HT1080 (cell line): ENCODE data around the gene HOXC11. TPM values are rescaled to one million over a fixed set of nuclear protein-coding genes. Genes with fewer than 3 reads are reported as not detected.
A peak's percentile ranks its signal among the peaks of the same experiment; 100 is the strongest.

Source experiments
- DNase-seq: peaks from one replicate; pipeline ENCODE4 v3.0.0-alpha.2; 2015; ENCODE audit warnings: low read depth
- total RNA-seq: library from RNA; depleted of rRNA; stranded (reverse); fragments of >200 nt; shearing (Covaris generic); gene quantifications from 2 replicates; pipeline ENCODE4 v1.2.3, GENCODE V29; 2014

The HOXC11 gene
- total RNA-seq, 1 experiment from 2014 or later: not detected

DNA sequence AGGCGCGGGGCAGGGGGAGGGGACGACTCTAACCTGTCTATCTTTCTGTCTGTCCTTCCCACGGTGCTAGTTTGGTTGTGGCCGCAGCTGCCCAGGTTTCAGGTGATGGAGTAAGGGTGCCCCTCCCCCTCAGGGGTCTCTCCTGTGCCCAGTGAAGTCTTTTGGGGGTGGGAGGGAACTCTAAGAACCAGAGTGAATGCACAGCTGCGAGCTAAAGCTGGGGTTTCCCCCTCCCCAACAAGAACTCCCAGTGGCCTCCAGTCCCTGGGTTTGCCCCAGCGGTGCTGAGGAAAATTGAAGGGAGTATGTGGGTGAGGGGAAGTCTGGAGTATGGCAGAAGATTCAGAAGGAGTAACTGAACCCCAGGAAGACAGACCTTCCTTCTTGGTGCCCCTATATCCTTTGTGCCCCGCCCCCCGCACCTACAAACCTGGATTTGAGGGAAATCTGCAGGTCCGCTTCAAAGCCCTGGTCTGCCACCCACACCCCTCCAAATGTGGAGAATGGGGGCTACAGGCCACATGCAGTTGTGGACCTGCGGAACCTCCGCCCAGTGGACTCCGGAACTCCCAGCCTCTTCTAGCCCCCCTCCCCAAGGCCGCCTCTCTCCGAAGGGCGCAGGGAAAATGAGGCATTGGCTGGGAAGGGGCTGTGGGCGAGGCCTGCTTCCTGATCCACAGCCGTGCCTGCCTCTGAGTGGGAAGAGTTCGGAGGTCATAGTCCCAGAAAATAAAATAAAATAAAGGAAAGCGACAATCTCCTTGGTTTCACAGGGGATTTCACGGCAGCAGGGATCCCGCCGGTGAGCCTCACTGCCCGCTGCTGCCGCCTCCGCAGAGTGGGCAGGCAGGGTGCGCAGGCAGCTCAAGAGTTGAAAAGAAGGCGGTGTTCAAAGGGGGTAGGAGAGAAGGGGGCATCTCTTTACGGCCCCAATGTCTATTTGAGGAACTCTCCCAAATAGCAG is 23.6 kb downstream of the HOXC11 start:
- no peak for DNase-seq

DNA sequence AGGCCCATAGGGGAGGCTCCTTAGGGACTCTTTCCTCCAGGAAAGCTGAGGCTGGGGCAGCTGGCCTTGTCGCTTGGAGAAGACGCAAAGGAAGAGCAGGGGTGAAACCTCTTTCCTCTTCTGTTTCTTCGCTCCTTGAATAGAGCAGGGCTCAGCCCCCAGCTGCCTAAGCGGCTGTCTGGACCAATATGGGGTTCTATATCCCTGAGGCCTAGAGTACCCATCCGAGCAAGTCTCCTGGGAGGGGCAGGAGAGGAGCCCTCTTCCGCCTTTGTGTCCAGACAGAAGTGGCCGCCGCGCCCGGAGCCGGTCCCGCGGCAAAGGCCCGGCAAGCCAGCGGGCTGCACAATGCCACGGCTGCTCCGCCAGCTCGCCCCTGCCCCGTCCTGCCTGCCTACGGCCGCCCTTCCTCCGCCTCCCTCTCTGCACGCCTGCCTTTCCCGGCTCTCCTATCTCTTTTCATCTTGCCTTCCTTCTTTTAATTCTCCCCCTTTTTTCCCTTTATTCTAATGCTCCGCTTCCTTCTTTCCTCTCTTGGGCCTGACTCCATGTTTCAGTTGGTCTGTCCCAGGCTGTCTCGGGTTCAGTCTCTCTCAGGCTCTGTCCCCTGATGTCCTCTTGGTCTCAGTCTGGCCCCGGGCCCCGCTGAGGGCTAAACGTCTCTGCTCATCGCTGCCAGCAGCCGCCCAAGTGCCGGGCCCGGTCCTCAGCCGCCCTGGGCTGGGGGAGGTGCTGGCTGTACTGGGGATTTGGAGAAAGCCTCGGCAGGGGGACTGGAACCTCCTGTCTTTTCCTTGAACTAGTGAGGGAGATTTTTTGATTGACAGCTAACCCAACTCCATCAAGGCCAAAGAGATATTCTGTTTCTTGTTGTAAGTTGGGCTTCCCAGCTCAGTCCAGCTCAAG is 24.5 kb downstream of the HOXC11 start:
- DNase-seq: no peak

DNA sequence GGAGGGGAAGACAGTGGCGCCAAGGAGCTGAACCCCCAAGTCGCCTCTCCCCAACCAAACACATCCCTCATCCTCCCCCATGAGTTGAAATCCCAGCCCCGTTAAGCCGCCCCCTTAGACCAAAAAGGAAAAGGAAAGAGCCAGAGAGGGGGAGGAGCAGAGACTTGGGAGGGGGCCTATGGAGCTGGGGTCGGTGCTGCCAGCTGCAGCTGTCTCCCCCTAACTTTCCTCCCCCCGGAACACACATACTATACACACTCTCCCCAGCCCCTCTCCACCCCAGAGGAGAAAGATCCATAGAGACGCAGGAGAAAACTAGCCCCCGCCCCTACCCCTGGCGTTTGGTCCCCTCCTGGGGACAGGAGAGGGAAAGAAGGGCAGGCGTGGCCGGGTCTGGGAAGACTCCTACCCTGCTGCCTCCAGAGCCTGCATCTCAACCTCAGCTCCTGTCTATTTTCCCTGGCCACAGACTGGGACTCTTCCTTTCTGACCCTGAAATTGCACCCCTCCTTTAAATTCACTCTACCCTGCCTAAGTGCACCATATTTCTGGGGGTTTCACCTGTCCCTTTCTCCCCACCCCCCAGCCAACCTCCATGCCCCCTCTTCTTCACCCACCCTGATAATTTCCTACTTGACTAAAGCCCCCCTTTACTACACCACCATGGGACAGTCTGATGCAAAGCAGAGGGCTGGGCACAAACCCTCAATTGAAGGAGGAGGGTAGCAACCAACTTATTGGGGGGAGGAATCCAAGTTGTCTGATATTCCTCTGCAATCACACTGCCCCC is 25.4 kb downstream of the HOXC11 start:
- DNase-seq: no peak

- no peak for DNase-seq
Observed at GRCh38 chr12:53998900-53999236, 25.9 kb downstream of the HOXC11 start.

DNA sequence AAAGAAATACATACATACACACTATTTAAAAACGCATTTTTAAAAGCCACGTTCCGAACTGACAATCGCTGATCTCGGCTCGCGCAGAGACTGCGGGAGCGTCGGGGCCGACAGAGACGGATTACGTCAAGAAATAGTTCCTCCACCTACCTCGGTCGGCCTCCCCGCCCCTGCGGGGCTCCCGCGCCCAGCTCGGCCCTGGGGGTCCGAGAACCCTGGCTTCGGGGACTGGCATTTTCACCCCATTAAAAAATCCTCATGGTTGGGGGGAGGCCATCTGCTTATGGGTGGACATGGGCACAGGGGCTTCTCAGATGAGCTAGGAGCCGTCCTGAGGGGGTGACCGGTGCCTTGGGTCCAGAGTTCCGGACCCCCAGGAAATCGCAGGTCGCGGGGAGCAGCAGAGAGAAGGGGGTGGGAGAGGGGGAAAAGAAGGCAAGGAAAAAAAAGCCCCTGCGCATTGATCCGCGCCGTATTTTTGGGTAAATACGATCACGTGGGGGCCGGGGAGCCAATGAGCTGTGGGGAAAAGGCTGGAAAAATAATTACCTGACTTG is 26.7 kb downstream of the HOXC11 start:
- peak; percentile 66 for DNase-seq

- no peak for DNase-seq
Observed at GRCh38 chr12:54000116-54001114, 27.5 kb downstream of the HOXC11 start, which contains the start of gene HOXC9. HOXC9 (plus strand) TSS chr12:54000161; CDS start chr12:54000189, 28 bp downstream.

- DNase-seq: no peak
Observed at GRCh38 chr12:54001283-54002187, 28.6 kb downstream of the HOXC11 start.

- no peak for DNase-seq
Observed at GRCh38 chr12:54002278-54002914, 29.5 kb downstream of the HOXC11 start.

- DNase-seq: no peak
Observed at GRCh38 chr12:54002915-54003389, 30.0 kb downstream of the HOXC11 start.

GRCh38 chr12:54003625-54004024 is 30.7 kb downstream of the HOXC11 start:
- no peak for DNase-seq

DNA sequence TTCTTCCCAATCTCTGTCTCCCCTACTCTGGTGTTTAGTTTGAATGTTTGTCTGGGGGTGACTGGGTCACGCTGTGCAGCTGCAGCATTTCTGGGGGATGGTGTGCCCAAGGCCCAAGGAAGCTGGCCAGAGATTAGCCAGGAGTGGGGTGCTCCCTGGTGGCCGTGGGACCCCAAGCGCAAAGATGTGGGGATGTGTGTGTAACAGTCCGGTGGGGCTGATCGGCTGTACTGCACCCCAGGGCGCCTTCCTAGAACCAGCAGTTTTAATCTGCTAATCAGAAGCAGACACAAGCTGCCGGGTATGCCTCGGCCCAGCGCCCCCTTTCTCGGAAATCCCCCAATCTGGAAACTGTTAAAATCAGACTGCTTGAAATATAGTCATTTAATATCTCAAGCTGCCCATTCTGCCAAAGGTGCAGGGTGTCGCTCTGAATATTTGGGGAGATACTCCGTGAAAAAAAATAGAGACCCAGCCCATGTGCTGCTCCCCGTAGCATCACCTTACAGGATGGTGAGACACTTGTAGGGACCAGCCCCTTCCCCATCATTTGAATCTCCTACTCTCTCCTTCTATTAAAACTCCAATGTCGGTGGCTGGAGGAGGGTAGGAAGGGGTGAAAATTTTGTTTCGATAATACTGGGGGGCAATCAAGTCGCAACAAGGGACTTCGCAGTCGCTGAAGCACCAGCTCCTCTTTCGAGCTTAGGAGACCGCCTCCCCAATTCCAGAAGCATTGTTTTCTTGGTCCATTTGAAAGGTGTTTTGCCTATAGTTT is 31.3 kb downstream of the HOXC11 start:
- no peak for DNase-seq

DNA sequence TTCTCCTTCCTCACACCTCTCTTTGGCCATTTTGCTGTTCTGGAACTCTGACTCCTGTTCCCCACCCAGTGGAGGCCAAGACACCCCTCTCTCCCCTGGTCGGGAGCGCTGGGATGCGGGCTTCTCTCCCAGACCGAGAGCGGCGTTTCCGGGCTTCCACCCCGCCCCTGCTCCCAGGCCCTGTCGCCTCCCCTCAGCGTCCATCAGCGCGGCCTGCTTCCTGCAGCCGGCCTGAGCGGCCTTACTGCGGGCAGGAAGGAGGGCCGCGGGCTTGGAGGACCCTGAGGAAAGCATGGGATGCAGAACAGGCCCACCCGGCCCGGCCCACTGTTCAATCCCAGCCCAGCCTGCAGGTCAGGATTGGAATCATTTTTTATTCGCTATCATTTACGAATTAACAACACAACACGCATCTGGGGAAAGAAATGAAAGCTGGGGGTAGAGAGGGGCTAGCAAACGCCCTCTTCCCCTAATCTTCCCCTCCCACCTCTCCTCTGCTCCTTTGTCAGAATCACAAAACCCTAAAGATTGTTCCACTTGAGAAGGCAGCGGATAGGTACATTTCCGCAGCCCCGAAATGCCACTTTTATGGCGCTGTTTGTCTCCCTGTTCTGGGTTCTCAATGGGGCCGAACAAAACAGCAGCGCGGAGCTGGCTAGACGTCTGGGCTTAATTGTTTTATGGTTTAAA is 32.1 kb downstream of the HOXC11 start:
- DNase-seq: no peak

DNA sequence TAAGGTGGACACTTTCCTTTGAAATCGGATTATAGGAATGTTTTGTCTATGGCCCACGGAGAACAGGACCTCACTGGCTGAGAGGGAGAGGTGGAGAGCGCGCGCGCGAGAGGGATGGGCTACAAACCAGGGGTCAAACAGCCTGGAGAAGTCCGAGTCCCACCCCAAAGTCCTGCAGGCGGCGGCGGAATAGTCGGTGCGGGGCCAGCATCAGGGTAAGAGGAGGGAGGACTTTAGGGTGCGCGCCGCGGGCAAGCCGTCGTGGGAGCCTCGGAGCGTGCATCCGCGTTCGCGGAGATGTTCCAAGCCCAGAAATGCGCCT is 32.6 kb downstream of the HOXC11 start:
- no peak for DNase-seq

DNA sequence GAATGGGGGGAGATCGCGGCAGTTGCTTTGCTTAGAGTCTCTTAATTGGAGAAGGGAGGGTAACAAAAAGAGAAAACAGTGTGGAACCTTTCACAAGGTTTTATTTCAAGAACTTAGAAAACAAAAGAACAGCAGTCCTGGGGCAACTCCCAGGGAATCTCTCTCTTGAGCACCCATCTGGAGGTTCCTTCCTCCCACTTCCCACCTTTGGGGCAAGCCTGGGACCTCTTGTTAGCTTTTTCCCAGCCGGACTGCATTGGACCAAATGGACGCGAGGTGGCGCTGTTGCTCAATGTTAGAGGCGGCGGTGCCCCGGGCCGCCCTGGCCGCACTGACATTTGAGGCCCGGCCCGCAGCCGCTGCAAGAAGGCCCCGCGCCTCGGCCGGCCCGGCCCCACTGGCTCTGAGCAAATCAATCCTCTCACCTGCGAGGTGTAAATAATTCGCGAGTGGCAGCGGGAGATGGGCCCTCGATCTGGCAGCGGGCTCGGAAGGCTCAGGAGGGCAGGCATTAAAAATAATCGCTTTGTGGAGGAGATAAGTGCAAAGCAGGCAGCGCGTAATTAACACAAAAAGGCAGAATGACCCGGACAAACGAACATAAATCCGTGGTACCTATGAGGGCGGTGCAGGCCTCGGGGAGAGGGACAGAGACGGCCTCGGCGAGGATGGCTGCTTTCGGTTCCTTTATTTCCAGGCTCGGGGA is 33.1 kb downstream of the HOXC11 start:
- DNase-seq: peak; percentile 76

DNA sequence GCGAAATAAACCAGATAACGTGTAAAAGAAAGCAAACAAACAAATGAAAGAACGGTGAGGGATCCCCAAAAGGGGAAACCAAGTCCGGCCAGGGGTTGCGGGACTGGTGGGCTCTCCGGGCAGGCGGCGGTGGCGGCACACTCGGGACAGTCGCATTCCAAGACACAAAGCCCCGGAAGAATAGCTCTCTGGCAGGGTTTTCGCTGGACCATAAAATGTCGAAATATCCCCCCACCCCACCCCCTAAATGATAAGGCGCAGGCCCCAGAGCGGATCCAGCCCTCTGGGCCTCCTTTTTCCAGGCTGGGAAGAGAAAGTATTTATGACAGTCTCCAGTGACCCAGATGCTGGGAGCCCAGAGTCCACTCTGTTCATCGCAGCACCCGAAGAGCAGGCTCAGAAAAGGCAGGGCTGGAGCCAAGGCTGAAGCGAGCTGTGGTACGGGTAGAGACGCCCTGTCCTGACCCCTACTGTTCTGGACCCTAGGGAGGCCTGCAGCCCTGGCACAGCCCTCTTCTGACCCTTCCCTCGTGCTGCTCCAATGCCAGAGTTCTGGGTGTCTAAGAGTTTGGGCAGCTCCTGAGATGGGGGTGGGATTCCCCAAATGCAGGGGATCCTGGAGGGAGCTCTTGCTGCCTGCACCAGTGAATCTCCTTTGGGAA is 33.8 kb downstream of the HOXC11 start:
- DNase-seq: no peak
